ENCODE data around the gene TMEM141.
"Not testable (repeated sequence)": the region's sequence is repeated elsewhere in the genome, so short reads cannot be mapped to it uniquely, and the experiment has no call there.

TMEM141 gene

GRCh38 chr9:136820971-136821825 is 30.1 kb downstream of the TMEM141 start:
- no peak for DNase-seq

- DNase-seq: no peak
Measured at GRCh38 chr9:136821826-136822544, 30.8 kb downstream of the TMEM141 start.

- DNase-seq: peak; percentile 76
Measured at GRCh38 chr9:136823136-136824046, 32.2 kb downstream of the TMEM141 start.

GRCh38 chr9:136824496-136825225 is 33.5 kb downstream of the TMEM141 start:
- no peak for DNase-seq

GRCh38 chr9:136825295-136826187 is 34.4 kb downstream of the TMEM141 start:
- no peak for DNase-seq

- no peak for DNase-seq
Measured at GRCh38 chr9:136826188-136826541, 35.0 kb downstream of the TMEM141 start.

GRCh38 chr9:136826703-136827582 is 35.8 kb downstream of the TMEM141 start:
- no peak for DNase-seq

GRCh38 chr9:136827794-136828473 is 36.8 kb downstream of the TMEM141 start:
- DNase-seq: no peak

- DNase-seq: no peak
Measured at GRCh38 chr9:136828474-136829140, 37.5 kb downstream of the TMEM141 start.

- DNase-seq: no peak
Measured at GRCh38 chr9:136829412-136829811, 38.3 kb downstream of the TMEM141 start.

GRCh38 chr9:136829981-136830885 is 39.1 kb downstream of the TMEM141 start:
- no peak for DNase-seq

- DNase-seq: no peak
Measured at GRCh38 chr9:136831002-136831719, 40.0 kb downstream of the TMEM141 start.

GRCh38 chr9:136831720-136832104 is 40.6 kb downstream of the TMEM141 start:
- DNase-seq: no peak

GRCh38 chr9:136832581-136832980 is 41.4 kb downstream of the TMEM141 start:
- no peak for DNase-seq

- DNase-seq: not testable (repeated sequence)
Measured at GRCh38 chr9:136833381-136834048, 42.4 kb downstream of the TMEM141 start.

- no peak for DNase-seq
Measured at GRCh38 chr9:136835162-136835931, 44.2 kb downstream of the TMEM141 start.
